RWPE1 (cell line): Measurements from ENCODE around the gene ENOX1.
"Not testable (repeated sequence)": the region's sequence is repeated elsewhere in the genome, so short reads cannot be mapped to it uniquely, and the experiment has no call there.

Experiments used
- CTCF ChIA-PET: fragments of 350-600 bp; sonication (Branson Sonifier 250); formaldehyde crosslinking; extraction: SDS; loops from one replicate; lab custom pipeline; 2021; lab: Yijun Ruan, JAX
- POLR2A ChIA-PET: fragments of 400-600 bp; formaldehyde crosslinking; extraction: SDS; loops from one replicate; lab custom pipeline; 2020; ENCODE audit warnings: antibody characterized with exemption; ENCODE audit not compliant: low non-redundant PET; lab: Yijun Ruan, JAX
- DNase-seq: peaks from one replicate; pipeline ENCODE4 v3.0.0; 2012; ENCODE audit warnings: low spot score
- H3K27ac ChIP-seq: fragments of 450-650 bp; 2 replicates; pipeline ENCODE4 v1.5.1; 2017
- CTCF ChIP-seq: fragments of 450-650 bp; conservative IDR thresholded peaks from 2 replicates; pipeline ENCODE4 v1.5.1; 2017; ENCODE audit warnings: low read depth, mild to moderate bottlenecking

Gene ENOX1

GRCh38 chr13:43359536-43359935 is 427.2 kb downstream of the ENOX1 start:
- DNase-seq, result no peak
- POLR2A ChIA-PET, result no interaction called here
- no peak overlapping the region for H3K27ac ChIP-seq
- TF ChIP-seq CTCF, result no peak
- CTCF ChIA-PET, result no interaction called here

- H3K27ac ChIP-seq, result no peak overlapping the region
- no peak for DNase-seq
- TF ChIP-seq CTCF, result no peak
- ChIA-PET CTCF (no interaction called here), POLR2A (no interaction called here)
Measured at GRCh38 chr13:43357564-43357963, 429.2 kb downstream of the ENOX1 start.

- DNase-seq, result no peak
- H3K27ac ChIP-seq, result no peak overlapping the region
- POLR2A ChIA-PET, result no interaction called here
- CTCF ChIA-PET, result no interaction called here
- TF ChIP-seq CTCF, result no peak
Measured at GRCh38 chr13:43356567-43356966, 430.2 kb downstream of the ENOX1 start.

GRCh38 chr13:43355774-43356173 is 431.0 kb downstream of the ENOX1 start:
- DNase-seq, result no peak
- H3K27ac ChIP-seq, result no peak overlapping the region
- no peak for TF ChIP-seq CTCF
- ChIA-PET POLR2A (no interaction called here), CTCF (no interaction called here)

- no peak for TF ChIP-seq CTCF
- CTCF ChIA-PET, result interaction anchor here (0.5 kb wide), 1 partner anchor 653 kb away, joined by 3 read pairs; no protein-coding TSS in a partner anchor
- no peak overlapping the region for H3K27ac ChIP-seq
- no peak for DNase-seq
- POLR2A ChIA-PET, result no interaction called here
Measured at GRCh38 chr13:43354153-43354945, 432.4 kb downstream of the ENOX1 start.

GRCh38 chr13:43353631-43354030 is 433.1 kb downstream of the ENOX1 start:
- ChIA-PET CTCF (no interaction called here), POLR2A (no interaction called here)

GRCh38 chr13:43351612-43352011 is 435.2 kb downstream of the ENOX1 start:
- POLR2A ChIA-PET, H3K27ac ChIP-seq, CTCF ChIA-PET, DNase-seq: not testable (repeated sequence)

More at GRCh38 chr13:43353631-43354030, 433.1 kb downstream of the ENOX1 start:
- no peak for TF ChIP-seq CTCF
- no peak overlapping the region for H3K27ac ChIP-seq
- no peak for DNase-seq
